Suppressor macrophage (primary cell): ENCODE measurements around the gene ZNF205.
"Not testable (repeated sequence)": the region's sequence is repeated elsewhere in the genome, so short reads cannot be mapped to it uniquely, and the experiment has no call there.

Source experiments
- DNase-seq, 4 experiments: peaks; one replicate each; pipeline ENCODE4 v3.0.0-alpha.2; 2020 to 2022

ZNF205 gene

DNA sequence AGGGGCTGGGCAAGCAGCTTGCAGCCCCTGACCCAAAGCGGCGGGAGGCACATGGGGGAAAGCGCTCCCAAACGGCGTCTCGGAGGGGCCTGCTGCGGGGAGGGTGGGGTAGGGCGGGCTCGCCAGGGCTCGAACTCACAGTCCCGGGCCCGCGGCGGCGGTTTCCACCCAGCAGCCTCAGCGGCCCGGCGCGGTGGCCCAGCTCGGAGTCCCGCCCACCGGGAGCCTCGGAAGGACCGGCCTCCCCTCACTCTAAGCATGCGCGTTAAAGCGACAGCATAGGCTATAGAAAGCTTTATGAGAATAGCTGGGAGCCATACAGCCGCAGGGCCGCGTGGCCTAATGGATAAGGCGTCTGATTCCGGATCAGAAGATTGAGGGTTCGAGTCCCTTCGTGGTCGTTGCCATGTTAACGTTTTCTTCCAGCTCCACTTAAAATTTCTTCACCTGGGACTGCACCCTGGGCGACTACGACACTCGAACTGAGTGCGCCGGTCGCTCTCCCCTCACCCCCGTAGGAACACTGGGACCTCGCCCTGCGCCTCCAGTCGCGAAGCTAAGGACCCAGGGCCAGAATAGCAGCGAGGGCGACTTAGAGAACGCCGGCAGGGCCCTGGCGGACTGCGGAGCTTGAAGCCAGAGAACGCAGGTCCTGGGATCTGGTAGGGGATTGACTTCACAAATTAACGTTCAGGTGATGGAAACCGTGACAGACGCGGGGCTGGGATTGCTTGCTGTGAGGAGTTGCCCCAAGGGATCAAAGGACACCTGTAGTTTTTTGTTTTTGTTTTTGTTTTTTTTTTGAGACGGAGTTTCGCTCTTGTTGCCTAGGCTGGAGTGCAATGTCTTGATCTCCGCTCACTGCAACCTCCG lies 38.2 kb downstream of the ZNF205 start:
- peak; percentile 98 to 100 (median 98) for DNase-seq

DNA sequence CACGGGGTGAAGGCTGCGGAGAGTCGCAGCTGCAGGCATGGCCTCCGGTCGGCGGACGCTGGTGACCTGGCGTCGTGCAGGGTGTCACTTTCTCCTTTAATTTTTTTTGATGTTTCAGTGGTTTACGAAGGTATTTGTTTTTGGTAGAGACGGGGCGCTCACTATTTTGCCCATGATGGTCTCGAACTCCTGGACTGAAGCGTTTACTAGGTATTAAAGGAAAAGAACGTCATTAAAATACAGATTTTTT lies 39.6 kb downstream of the ZNF205 start:
- peak in 1 of 4 experiments; percentile 28 for DNase-seq

DNA sequence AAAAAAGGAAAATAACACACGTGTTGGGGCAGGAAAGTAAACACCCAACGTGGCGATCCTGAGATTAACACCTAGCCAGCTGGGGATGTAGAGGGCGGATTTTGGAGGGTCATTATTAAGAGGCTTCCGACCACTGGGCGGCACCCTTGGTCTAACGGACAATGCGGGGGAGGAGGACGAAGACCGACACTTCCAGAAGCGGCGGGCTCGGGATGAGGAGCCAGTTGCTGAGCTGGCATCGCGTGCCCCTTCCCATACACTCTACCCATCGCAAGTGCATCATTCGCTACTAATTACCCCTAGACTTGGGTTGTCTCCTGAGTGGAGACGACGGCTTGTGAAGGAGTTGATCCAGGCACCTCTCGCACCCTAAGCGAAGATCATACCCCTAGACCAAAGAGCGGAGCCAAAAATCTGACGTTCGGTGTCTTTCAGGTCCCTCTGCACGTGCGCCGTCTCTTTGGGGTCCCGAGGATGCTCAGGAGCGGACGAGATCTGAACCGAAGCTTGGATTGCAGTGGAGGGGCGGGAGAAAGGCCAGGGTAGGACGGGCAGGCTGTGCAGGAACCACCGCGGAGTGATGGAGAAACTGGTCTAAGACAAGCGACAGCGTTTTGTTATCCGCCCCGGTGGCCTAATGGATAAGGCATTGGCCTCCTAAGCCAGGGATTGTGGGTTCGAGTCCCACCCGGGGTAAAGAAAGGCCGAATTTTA lies 40.0 kb downstream of the ZNF205 start:
- DNase-seq = peak; percentile 88 to 94 (median 90)

GRCh38 chr16:3152991-3153368 lies 40.6 kb downstream of the ZNF205 start:
- no peak for DNase-seq

DNA sequence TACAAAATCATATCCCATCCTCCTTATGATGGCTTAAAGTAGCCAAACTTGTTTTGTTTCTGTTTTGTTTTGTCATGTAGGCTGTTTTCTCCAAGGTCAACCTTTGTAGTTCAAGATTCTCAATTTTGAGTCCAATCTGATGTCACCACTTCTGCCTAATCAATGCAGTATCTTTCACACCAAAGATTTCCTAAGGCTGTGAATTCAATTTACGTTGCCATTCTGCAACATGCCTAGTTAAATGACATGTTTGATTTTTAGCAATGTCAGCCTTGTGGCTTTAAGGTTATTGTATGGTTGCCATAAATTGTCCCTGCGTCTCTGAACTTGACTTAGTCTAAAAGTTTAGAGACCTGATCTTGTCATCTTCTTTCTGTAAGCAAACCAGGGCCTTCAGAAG lies 42.8 kb downstream of the ZNF205 start:
- DNase-seq = no peak

GRCh38 chr16:3155972-3156371 lies 43.6 kb downstream of the ZNF205 start:
- DNase-seq = no peak

DNA sequence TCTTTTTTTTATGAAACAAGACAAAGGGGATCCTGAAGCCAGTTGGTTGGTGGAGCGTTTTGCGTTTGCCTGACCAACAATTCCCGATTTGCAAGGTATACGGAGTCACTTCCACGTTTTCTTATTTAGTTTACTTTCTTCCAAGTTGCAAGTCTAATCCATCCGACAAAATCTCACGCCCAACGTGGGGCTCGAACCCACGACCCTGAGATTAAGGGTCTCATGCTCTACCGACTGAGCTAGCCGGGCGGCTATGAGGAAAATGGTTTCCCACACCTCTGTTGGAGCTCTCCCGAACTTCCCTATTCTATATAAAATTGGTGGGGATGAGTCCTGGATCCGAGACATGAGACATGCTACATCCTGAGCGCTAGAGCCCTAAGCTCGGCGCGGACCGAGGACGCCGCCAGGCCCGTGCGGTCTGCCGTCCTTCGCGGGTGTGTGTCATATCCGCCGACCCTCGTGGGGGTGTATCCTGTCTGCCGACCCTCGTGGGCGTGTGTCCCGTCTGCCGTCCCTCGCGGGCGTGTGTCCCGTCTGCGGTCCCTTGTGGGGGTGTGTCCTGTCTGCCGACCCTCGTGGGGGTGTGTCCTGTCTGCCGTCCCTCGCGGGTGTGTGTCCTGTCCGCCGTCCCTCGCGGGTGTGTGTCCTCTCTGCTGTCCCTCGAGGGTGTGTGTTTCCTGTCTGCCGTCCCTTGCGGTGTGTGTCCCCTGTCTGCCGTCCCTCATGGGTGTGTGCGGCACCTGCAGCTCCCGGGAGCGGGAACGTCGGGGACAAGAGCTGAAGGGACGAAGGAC lies 45.0 kb downstream of the ZNF205 start:
- DNase-seq = peak; percentile 80 to 89 (median 81)

DNA sequence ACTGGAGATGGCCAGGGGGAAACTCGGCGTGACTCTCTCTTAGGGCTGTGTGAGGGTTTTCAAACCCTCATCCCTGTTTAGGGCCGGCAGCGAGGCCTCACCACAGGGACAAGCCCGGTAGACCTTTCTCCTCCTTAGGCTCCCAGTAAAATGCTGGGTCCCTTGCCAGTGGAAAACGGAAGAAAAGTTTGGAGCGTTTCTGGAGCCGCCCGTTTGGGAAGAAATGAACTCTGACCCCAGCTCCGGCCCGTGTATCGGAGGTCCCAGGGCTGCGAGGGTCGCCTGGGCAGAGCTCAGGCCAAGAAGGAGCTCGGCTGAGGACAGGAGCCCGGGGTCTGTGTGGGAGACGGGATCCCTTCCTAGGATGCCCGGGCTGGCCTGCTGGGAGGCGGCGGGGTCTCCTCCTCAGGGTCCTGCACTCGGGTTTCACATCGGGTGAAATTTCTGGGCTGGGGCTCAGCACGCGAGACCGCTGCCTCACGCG lies 45.7 kb downstream of the ZNF205 start:
- DNase-seq = peak in 1 of 4 experiments; percentile 19

GRCh38 chr16:3158510-3159314 lies 46.3 kb downstream of the ZNF205 start:
- peak; percentile 79 to 88 (median 82) for DNase-seq

- DNase-seq = no peak
These were observed 49.0 kb downstream of the ZNF205 start for GRCh38 chr16:3161235-3162018.

DNA sequence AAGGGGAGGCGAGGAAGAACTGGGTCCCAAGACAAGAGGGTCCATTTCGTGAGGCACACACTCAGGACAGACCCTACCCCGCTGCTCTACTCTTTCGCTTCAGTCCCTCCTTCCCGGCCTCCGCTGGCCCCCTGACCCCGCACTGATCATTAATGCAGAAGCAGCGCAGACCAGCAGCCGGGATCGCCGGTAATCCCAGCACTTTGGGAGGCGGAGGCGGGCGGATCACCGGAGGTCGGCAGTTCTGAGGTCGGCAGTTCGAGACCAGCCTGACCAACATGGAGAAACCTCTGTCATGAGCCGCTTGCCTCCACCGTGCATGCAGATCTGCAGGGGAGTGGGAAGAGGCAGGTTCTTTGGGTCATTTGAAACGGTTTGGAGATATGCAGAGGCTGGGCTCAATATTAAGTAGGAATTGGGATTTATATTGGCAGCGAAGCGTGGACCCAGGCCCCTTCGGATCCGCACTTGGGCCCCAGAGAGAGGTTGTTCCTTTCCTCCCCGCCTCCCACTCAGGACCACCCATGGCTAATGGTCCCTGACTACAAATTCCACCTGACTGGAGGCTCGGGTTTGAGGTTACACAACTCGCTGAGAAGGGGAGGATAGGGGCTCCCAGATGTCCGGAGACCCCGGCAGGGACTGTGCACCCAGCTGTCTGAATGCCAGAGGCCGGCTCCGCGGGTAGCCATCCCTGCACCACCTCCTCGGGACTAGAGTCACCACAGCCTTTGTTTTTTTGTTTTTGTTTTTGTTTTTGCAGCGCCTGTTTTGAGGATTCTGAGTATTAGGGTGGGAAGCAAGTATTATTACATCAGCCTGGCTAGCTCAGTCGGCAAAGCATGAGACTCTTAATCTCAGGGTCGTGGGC lies 52.0 kb downstream of the ZNF205 start:
- no peak for DNase-seq

- no peak for DNase-seq
These were observed 52.9 kb downstream of the ZNF205 start for GRCh38 chr16:3165111-3165822.

DNA sequence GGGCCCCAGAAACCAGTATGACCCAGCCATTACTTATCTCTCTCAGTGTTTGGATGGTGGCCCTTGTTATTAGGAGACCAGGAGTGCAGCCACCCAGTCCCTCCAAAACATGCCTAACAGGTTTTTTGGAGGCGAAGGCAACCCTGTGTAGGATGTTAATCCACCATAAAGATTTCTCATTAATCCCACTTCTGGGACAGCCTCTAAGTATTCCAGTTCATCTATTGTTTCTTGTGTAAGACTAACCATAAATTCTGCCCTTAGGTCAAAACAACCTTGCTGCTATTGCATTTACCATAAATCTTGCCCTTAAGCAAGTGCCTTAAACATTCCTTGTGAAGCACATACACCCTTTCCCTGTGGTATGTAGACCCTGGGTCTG lies 54.1 kb downstream of the ZNF205 start:
- no peak for DNase-seq

- not testable (repeated sequence) for DNase-seq
These were observed 56.3 kb downstream of the ZNF205 start for GRCh38 chr16:3168729-3169128.
